ENCODE measurements around the gene C1orf35.

C1orf35 gene

DNA sequence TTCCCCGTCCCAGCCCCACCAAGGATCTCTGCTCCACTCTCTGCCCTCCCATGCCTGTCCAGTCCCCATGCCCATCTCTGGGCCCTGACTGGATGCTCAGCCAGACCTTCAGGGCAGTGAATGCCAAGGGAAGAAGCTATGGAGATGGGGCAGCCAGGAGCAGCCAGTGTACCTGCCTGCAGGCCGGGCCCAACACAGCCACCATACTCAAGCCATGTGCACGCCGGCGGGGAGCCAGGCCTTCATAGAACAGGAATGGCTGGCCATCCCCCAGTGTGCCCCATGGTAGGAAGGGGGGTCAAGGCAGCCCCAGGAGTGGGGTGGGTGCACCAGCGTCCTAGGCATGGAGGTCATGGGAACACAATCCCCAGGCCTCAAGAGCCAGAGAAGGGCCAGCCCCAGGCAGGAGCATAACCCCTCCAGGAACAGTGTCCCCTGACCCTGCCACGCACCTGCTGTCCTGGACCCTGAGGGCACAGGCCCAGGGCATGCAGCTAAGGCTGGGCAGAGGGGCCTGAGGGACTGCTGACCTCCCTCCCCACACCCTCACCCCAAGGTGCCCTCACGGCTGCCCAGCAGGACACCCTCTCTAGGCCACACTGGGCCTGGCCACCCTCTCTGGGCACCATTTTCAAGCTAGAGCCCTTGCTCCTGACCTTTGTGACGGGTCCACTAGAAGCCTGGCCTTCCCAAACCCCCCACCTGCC, 40.9 kb downstream of the C1orf35 start:
- DNase-seq, result no peak

DNA sequence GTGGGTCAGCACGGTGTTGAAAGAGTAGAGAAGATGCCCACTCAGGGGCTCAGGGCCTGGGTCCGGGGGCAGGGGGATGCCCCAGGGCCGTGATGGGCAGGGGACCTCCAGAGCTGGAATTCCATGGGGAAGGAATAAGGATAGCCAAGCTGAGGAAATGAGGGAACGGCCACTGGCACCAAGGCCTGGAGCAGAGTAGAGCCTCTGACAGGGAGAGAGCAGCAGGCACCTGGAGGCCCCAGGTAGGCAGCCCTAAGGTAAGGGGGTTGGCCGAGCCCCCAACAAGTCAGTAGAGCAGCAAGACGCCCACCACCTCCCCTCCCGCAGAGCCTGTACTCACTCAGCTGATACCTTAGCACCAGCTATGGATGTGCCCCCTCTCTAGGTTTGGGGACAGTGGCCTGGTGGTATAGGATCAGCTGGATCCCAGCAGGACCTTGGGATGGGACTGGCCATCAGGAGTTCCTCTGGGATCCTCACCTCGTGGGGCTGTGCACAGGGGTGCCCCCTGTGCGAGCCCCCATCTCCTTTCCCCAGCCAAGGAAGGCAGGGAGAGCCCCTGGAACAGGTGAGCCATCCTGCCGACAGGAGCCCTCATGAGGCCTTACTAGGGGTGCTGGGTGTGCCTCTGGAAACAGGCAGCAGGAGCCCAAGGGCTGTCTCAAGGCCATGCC, 41.6 kb downstream of the C1orf35 start:
- DNase-seq, result no peak

DNA sequence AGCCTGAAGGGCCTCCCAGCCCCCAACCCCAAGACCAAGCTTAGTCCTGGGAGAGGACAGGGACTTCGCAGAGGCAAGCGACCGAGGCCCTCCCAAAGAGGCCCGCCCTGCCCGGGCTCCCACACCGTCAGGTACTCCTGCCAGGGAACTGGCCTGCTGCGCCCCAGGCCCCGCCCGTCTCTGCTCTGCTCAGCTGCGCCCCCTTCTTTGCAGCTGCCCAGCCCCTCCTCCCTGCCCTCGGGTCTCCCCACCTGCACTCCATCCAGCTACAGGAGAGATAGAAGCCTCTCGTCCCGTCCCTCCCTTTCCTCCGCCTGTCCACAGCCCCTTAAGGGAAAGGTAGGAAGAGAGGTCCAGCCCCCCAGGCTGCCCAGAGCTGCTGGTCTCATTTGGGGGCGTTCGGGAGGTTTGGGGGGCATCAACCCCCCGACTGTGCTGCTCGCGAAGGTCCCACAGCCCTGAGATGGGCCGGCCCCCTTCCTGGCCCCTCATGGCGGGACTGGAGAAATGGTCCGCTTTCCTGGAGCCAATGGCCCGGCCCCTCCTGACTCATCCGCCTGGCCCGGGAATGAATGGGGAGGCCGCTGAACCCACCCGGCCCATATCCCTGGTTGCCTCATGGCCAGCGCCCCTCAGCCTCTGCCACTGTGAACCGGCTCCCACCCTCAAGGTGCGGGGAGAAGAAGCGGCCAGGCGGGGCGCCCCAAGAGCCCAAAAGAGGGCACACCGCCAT, 42.5 kb downstream of the C1orf35 start:
- no peak for DNase-seq

DNA sequence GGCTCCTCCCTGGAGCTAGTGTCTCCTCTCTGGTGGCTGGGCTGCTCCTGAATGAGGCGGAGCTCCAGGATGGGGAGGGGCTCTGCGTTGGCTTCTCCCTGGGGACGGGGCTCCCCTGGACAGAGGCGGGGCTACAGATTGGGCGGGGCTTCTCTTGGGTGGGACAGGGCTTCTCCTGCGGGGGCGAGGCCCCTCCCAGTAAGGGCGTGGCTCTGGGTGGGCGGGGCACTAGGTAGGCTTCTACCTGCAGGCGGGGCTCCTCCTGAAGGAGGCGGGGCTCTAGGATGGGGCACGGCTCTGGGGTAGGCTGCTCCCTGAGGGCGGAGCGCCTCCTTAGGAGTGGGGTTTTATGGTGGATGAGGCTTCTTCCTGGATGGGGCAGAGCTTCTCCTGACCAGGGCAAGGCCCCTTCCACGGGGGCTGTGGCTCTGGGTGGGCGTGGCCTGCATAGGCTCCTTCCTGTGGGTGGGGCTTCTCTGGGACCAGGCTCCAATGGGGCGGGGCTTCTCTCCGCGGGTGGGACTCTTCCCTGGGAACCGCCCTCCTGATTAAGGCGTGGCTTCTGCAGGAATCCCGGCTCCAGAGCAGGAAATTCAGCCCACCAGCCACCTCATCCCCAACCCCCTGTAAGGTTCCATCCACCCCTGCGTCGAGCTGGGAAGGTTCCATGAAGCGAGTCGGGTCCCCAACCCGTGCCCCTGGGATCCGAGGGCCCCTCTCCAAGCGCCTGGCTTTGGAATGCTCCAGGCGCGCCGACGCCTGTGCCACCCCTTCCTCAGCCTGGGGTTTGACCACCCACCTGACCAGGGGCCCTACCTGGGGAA, 43.3 kb downstream of the C1orf35 start:
- no peak for DNase-seq

DNA sequence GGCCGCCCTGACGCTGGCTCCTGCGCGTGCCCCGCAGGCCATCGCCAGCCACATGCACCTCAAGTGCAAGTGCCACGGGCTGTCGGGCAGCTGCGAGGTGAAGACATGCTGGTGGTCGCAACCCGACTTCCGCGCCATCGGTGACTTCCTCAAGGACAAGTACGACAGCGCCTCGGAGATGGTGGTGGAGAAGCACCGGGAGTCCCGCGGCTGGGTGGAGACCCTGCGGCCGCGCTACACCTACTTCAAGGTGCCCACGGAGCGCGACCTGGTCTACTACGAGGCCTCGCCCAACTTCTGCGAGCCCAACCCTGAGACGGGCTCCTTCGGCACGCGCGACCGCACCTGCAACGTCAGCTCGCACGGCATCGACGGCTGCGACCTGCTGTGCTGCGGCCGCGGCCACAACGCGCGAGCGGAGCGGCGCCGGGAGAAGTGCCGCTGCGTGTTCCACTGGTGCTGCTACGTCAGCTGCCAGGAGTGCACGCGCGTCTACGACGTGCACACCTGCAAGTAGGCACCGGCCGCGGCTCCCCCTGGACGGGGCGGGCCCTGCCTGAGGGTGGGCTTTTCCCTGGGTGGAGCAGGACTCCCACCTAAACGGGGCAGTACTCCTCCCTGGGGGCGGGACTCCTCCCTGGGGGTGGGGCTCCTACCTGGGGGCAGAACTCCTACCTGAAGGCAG, 44.0 kb downstream of the C1orf35 start:
- DNase-seq, result no peak

DNA sequence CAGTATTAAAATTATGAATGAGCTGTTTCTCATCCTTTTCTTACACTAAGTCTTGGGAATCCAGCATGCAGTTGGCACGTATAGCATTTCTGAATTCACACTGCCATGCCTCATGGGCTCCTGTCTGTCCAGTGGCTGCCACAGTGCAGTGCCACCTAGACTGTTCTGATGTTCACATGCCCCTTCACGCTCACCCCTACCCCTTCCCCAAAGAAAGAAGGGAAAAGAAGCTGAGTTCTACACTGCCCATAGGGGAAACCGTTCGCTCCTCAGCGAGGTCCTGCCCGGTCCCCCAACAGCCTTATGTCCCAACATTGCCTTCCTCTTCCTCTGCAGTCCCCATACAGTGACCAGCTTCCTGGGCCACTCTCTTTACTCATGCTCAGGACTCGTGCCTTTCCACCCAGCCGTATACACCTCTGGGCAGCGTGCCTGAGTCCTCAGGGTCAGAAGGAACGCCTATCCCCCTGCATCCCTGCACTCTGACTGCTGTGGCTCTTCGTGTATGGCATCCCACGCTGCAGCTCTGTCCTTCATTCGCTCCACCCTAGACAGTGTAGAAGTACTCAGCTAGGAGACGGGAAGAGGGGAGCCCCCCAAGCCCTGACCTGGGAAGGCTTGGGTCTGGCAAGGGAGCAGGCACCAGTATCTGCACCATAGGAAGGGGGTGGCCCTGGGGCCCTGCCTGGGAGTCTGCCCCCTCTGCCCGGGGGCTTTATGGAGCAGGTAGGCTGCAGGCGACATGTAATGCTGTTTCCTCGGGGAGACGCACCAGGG, 44.8 kb downstream of the C1orf35 start:
- no peak for DNase-seq
